Smooth muscle cell (in vitro differentiated cells): ENCODE data around the gene GADD45GIP1. TPM values are rescaled to one million over a fixed set of nuclear protein-coding genes. Genes with fewer than 3 reads are reported as not detected.

Experiments used
- DNase-seq: peaks from one replicate; lab custom pipeline; 2025; ENCODE audit not compliant: unreplicated experiment; lab: John Stamatoyannopoulos, UW
- H2AFZ ChIP-seq: fragments of 200-600 bp; sonication (generic); 2 replicates; pipeline ENCODE4 v1.6.0; 2016; ENCODE audit warnings: antibody characterized with exemption, low read depth, mild to moderate bottlenecking
- H3F3A ChIP-seq: fragments of 200-600 bp; sonication (generic); 2 replicates; pipeline ENCODE4 v1.6.0; 2017; ENCODE audit warnings: antibody characterized with exemption, low read depth
- H3K27ac ChIP-seq: fragments of 200-600 bp; sonication (generic); 2 replicates; pipeline ENCODE4 v1.5.1; 2016; ENCODE audit warnings: low read depth, mild to moderate bottlenecking
- H3K27me3 ChIP-seq: fragments of 200-600 bp; sonication (generic); 2 replicates; pipeline ENCODE4 v1.6.1; 2016; ENCODE audit warnings: low read depth, mild to moderate bottlenecking
- H3K36me3 ChIP-seq: fragments of 200-600 bp; sonication (generic); 2 replicates; pipeline ENCODE4 v1.5.1; 2016; ENCODE audit warnings: low read depth
- H3K4me1 ChIP-seq: fragments of 200-600 bp; sonication (generic); 2 replicates; pipeline ENCODE4 v1.5.1; 2016; ENCODE audit warnings: low read depth
- H3K4me2 ChIP-seq: fragments of 200-600 bp; sonication (generic); 2 replicates; pipeline ENCODE4 v1.6.0; 2016; ENCODE audit warnings: mild to moderate bottlenecking
- H3K4me3 ChIP-seq: fragments of 200-600 bp; sonication (generic); 2 replicates; pipeline ENCODE4 v1.5.1; 2016; ENCODE audit warnings: mild to moderate bottlenecking
- H3K79me2 ChIP-seq: fragments of 200-600 bp; sonication (generic); 2 replicates; pipeline ENCODE4 v1.6.0; 2016; ENCODE audit warnings: low read depth, mild to moderate bottlenecking
- H3K9ac ChIP-seq: fragments of 200-600 bp; sonication (generic); 2 replicates; pipeline ENCODE4 v1.6.0; 2016; ENCODE audit warnings: low read depth
- H3K9me3 ChIP-seq: fragments of 200-600 bp; sonication (generic); replicated peaks from 2 replicates; pipeline ENCODE4 v1.5.1; 2016; ENCODE audit warnings: low read depth
- H4K20me1 ChIP-seq: fragments of 200-600 bp; sonication (generic); 2 replicates; pipeline ENCODE4 v1.6.0; 2016; ENCODE audit warnings: low read depth
- CTCF ChIP-seq: fragments of 200-600 bp; sonication (generic); IDR thresholded peaks from 2 replicates; pipeline ENCODE4 v1.5.1; 2017; ENCODE audit warnings: borderline replicate concordance, mild to moderate bottlenecking, antibody characterized with exemption; ENCODE audit not compliant: insufficient read depth, poor library complexity, severe bottlenecking
- WGBS: methylation state at CpG from one replicate; pipeline ENCODE4 v1.1.7; 2016; ENCODE audit warnings: low lambda C conversion rate; 5-methylcytosine and 5-hydroxymethylcytosine counted together
- polyA plus RNA-seq: library from polyadenylated mRNA; unstranded; fragments of >200 nt; fragmentation: Nextera tagmentation; extraction: Ambion mirVana; gene quantifications from 2 replicates; pipeline ENCODE4 v1.2.1, GENCODE V29; 2016
- total RNA-seq: library from RNA; depleted of rRNA; stranded (reverse); fragments of >200 nt; gene quantifications from 2 replicates; pipeline ENCODE4 v1.2.3, GENCODE V29; 2014

The GADD45GIP1 gene
- total and polyA plus RNA-seq, 2 experiments from 2014 or later: 51.5 to 152 TPM

DNA sequence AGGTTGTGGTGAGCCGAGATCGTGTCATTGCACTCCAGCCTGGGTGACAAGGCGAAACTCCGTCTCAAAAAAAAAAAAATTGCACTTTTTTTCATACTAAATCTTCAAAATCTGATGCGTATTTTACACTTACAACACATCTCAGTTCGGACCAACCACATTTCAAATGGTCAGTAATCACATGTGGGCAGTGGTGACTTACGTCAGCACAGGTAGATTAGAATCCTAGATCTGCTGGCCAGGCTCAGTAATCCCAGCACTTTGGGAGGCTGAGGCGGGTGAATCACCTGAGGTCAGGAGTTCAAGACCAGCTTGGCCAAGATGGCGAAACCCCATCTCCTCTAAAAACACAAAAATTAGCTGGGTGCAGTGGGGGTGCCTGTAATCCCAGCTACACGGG lies 22.0 kb downstream of the GADD45GIP1 start:
- peaks cover 20% of the 10 kb centered on the region for H3K4me1 ChIP-seq
- no peaks in the 10 kb centered on the region for H3K9me3 ChIP-seq
- no peak overlapping the region for H3K4me2 ChIP-seq
- H3K9ac ChIP-seq: no peak overlapping the region
- no peak for DNase-seq
- no peaks in the 10 kb centered on the region for H3K36me3 ChIP-seq
- no peak for TF ChIP-seq CTCF
- no peak overlapping the region for H3K4me3 ChIP-seq
- H2AFZ ChIP-seq: no peak overlapping the region
- 95% methylated on average over 6 of the region's 10 CpGs for WGBS
- H4K20me1 ChIP-seq: peaks cover 20% of the 10 kb centered on the region
- peaks cover 39% of the 10 kb centered on the region for H3K79me2 ChIP-seq
- H3K27me3 ChIP-seq: no peaks in the 10 kb centered on the region
- no peak overlapping the region for H3K27ac ChIP-seq
- H3F3A ChIP-seq: peaks cover 15% of the 10 kb centered on the region

DNA sequence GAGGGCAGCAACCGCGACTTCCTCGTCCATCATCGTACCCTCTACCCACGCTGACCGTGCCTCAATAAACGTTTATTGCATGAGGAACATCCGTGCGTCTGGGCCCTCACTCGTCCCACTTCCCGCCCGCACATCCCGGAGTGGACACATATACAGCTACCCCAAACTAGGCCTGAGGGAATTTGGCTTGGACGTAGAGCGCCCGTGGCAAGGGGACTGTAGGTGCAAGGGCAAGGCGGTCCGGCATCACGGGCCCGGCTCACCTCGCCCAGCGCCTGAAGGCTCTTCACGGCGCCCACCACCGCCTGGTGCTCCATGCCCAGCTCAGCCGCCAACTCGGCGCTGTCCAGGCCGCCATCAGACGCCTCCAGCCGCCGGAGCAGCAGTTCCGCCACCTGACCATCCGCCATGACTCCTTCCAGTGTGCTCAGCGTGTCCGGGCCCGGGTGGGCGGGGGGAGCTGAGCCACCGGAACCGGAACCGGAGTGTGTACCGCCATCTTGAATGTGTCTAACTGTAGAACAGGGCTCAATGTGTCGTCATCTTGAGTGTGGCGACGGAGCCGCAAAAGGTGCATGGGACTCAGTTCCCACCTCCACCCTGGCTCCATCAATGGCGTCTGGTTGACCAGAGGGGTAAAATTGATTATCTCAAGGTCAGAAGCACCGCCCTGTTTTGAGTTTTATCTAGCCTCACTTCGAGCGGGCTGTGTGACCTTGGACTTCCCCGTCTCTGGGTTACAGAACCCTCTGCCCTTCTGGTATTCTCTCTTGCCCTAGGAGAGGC lies 23.5 kb downstream of the GADD45GIP1 start, which contains the start of gene FARSA:
TSS of gene FARSA (minus strand) at position 425 of the 786 bp plus-strand sequence. CDS start at position 410, 15 bp downstream.
- WGBS: 5% methylated on average over 50 of the region's 51 CpGs
- H3F3A ChIP-seq: no peaks in the 10 kb centered on the region
- peaks cover 14% of the 10 kb centered on the region for H3K4me1 ChIP-seq
- no peak for TF ChIP-seq CTCF
- H3K27me3 ChIP-seq: no peaks in the 10 kb centered on the region
- no peaks in the 10 kb centered on the region for H3K9me3 ChIP-seq
- H4K20me1 ChIP-seq: peaks cover 4% of the 10 kb centered on the region
- H2AFZ ChIP-seq: peak within 1 kb of the TSS; percentile 97
- peak within 1 kb of the TSS; percentile 55 for H3K27ac ChIP-seq
- peak within 1 kb of the TSS; percentile 83 for H3K4me2 ChIP-seq
- H3K4me3 ChIP-seq: peak within 1 kb of the TSS; percentile 66
- H3K36me3 ChIP-seq: no peaks in the 10 kb centered on the region
- peak within 1 kb of the TSS; percentile 49 for H3K9ac ChIP-seq
- DNase-seq: peak; percentile 69
- peaks cover 23% of the 10 kb centered on the region for H3K79me2 ChIP-seq

GRCh38 chr19:12932392-12933286 lies 24.4 kb downstream of the GADD45GIP1 start:
- 38% methylated on average over 16 of the region's 16 CpGs for WGBS
- peak overlapping the region; percentile 83 for H3K4me2 ChIP-seq
- H3K27me3 ChIP-seq: no peaks in the 10 kb centered on the region

More at GRCh38 chr19:12932392-12933286, 24.4 kb downstream of the GADD45GIP1 start:
- H4K20me1 ChIP-seq: peaks cover 4% of the 10 kb centered on the region
- no peak for TF ChIP-seq CTCF
- no peaks in the 10 kb centered on the region for H3K36me3 ChIP-seq
- H3K79me2 ChIP-seq: peaks cover 23% of the 10 kb centered on the region
- DNase-seq: no peak
- peak overlapping the region; percentile 55 for H3K27ac ChIP-seq
- H3F3A ChIP-seq: no peaks in the 10 kb centered on the region
- H3K9me3 ChIP-seq: no peaks in the 10 kb centered on the region
- H2AFZ ChIP-seq: peak overlapping the region; percentile 9
- peak overlapping the region; percentile 66 for H3K4me3 ChIP-seq
- peaks cover 12% of the 10 kb centered on the region for H3K4me1 ChIP-seq
- peak overlapping the region; percentile 49 for H3K9ac ChIP-seq
